HEK293 (cell line): ENCODE results near the gene LIG3.

Experiments used
- GFI1B ChIP-seq: fragments of 450-650 bp; formaldehyde crosslinking; IDR thresholded peaks from 2 replicates; pipeline ENCODE4 v1.5.1; 2016; ENCODE audit warnings: missing biosample characterization, missing genetic modification characterization
- MEIS1 ChIP-seq: sonication (generic); formaldehyde crosslinking; IDR thresholded peaks from 2 replicates; pipeline ENCODE4 v1.8.1; 2022; ENCODE audit warnings: missing genetic modification reagents, mild to moderate bottlenecking, borderline replicate concordance
- ZNF19 ChIP-seq: fragments of 450-650 bp; formaldehyde crosslinking; IDR thresholded peaks from 2 replicates; pipeline ENCODE4; 2016; ENCODE audit warnings: missing biosample characterization, missing genetic modification characterization, low read depth
- TF ChIP-seq, protein P1 (sequence below): fragments of 450-650 bp; formaldehyde crosslinking; IDR thresholded peaks from 2 replicates; pipeline ENCODE4 v1.5.1; 2016; ENCODE audit warnings: missing biosample characterization, missing genetic modification characterization
- TF ChIP-seq, protein P2 (sequence below): IDR thresholded peaks from 2 replicates; pipeline ENCODE4 v1.6.1; 2011; ENCODE audit warnings: mild to moderate bottlenecking, low read depth, low read length, borderline replicate concordance
- TF ChIP-seq, protein P3 (sequence below): fragments of 450-650 bp; formaldehyde crosslinking; IDR thresholded peaks from 2 replicates; pipeline ENCODE4 v1.5.1; 2016; ENCODE audit warnings: missing biosample characterization, missing genetic modification characterization, low read depth
- TF ChIP-seq, protein P4 (sequence below): fragments of 450-650 bp; formaldehyde crosslinking; IDR thresholded peaks from 2 replicates; pipeline ENCODE4 v1.5.1; 2016; ENCODE audit warnings: missing biosample characterization, missing genetic modification characterization
- TF ChIP-seq, protein P5 (sequence below): fragments of 450-650 bp; formaldehyde crosslinking; IDR thresholded peaks from 2 replicates; pipeline ENCODE4 v1.5.1; 2016; ENCODE audit warnings: missing biosample characterization, missing genetic modification characterization, low read depth
- TF ChIP-seq, protein P6 (sequence below): fragments of 450-650 bp; formaldehyde crosslinking; optimal IDR thresholded peaks from 2 replicates; pipeline ENCODE3; 2016; ENCODE audit warnings: missing biosample characterization, mild to moderate bottlenecking, missing genetic modification characterization

DNA sequence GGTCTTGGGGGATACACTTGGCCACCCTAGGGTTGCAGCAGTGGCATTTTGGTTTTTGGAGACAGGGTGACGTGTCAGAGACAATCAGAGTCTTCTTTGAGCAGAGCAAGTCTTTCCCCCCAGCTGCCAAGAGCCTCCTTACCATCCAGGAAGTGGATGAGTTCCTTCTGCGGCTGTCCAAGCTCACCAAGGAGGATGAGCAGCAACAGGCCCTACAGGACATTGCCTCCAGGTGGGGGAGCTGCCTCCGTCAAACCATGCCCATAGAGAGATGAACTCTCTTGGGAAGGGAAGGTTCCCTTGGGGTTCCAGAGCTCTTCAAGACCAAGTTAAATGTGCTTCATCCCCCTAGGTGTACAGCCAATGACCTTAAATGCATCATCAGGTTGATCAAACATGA, 11.3 kb downstream of the LIG3 start:
- no peak for TF ChIP-seq GFI1B
- TF ChIP-seq, protein P1, sequence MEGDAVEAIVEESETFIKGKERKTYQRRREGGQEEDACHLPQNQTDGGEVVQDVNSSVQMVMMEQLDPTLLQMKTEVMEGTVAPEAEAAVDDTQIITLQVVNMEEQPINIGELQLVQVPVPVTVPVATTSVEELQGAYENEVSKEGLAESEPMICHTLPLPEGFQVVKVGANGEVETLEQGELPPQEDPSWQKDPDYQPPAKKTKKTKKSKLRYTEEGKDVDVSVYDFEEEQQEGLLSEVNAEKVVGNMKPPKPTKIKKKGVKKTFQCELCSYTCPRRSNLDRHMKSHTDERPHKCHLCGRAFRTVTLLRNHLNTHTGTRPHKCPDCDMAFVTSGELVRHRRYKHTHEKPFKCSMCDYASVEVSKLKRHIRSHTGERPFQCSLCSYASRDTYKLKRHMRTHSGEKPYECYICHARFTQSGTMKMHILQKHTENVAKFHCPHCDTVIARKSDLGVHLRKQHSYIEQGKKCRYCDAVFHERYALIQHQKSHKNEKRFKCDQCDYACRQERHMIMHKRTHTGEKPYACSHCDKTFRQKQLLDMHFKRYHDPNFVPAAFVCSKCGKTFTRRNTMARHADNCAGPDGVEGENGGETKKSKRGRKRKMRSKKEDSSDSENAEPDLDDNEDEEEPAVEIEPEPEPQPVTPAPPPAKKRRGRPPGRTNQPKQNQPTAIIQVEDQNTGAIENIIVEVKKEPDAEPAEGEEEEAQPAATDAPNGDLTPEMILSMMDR = no peak
- TF ChIP-seq, protein P2, sequence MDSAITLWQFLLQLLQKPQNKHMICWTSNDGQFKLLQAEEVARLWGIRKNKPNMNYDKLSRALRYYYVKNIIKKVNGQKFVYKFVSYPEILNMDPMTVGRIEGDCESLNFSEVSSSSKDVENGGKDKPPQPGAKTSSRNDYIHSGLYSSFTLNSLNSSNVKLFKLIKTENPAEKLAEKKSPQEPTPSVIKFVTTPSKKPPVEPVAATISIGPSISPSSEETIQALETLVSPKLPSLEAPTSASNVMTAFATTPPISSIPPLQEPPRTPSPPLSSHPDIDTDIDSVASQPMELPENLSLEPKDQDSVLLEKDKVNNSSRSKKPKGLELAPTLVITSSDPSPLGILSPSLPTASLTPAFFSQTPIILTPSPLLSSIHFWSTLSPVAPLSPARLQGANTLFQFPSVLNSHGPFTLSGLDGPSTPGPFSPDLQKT = no peak
- TF ChIP-seq, protein P3, sequence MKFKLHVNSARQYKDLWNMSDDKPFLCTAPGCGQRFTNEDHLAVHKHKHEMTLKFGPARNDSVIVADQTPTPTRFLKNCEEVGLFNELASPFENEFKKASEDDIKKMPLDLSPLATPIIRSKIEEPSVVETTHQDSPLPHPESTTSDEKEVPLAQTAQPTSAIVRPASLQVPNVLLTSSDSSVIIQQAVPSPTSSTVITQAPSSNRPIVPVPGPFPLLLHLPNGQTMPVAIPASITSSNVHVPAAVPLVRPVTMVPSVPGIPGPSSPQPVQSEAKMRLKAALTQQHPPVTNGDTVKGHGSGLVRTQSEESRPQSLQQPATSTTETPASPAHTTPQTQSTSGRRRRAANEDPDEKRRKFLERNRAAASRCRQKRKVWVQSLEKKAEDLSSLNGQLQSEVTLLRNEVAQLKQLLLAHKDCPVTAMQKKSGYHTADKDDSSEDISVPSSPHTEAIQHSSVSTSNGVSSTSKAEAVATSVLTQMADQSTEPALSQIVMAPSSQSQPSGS (tag by site-specific recombination) = no peak
- TF ChIP-seq, protein P4, sequence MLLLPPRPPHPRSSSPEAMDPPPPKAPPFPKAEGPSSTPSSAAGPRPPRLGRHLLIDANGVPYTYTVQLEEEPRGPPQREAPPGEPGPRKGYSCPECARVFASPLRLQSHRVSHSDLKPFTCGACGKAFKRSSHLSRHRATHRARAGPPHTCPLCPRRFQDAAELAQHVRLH (tag by site-specific recombination) = no peak
- TF ChIP-seq, protein P5, sequence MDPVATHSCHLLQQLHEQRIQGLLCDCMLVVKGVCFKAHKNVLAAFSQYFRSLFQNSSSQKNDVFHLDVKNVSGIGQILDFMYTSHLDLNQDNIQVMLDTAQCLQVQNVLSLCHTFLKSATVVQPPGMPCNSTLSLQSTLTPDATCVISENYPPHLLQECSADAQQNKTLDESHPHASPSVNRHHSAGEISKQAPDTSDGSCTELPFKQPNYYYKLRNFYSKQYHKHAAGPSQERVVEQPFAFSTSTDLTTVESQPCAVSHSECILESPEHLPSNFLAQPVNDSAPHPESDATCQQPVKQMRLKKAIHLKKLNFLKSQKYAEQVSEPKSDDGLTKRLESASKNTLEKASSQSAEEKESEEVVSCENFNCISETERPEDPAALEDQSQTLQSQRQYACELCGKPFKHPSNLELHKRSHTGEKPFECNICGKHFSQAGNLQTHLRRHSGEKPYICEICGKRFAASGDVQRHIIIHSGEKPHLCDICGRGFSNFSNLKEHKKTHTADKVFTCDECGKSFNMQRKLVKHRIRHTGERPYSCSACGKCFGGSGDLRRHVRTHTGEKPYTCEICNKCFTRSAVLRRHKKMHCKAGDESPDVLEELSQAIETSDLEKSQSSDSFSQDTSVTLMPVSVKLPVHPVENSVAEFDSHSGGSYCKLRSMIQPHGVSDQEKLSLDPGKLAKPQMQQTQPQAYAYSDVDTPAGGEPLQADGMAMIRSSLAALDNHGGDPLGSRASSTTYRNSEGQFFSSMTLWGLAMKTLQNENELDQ (tag by site-specific recombination) = no peak
- TF ChIP-seq MEIS1 (CRISPR knock-in tag) = no peak
- no peak for TF ChIP-seq ZNF19 (tag by site-specific recombination)
- TF ChIP-seq, protein P6, sequence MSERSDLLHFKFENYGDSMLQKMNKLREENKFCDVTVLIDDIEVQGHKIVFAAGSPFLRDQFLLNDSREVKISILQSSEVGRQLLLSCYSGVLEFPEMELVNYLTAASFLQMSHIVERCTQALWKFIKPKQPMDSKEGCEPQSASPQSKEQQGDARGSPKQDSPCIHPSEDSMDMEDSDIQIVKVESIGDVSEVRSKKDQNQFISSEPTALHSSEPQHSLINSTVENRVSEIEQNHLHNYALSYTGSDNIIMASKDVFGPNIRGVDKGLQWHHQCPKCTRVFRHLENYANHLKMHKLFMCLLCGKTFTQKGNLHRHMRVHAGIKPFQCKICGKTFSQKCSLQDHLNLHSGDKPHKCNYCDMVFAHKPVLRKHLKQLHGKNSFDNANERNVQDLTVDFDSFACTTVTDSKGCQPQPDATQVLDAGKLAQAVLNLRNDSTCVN (tag by site-specific recombination) = no peak
